Transverse colon (tissue), 4 donors: ENCODE measurements around the gene COIL. TPM values are rescaled to one million over a fixed set of nuclear protein-coding genes. Genes with fewer than 3 reads are reported as not detected.

ENCODE experiments used
- DNase-seq: peaks from one replicate; pipeline ENCODE4 v3.0.0-alpha.2; 2019
- H3K27ac ChIP-seq, 4 donors: fragments of 200-600 bp; sonication (generic); 2 replicates each; pipeline ENCODE4 v1.5.1; 2016 to 2018; ENCODE audit warnings: inconsistent platforms in 4 of 4
- H3K27me3 ChIP-seq: fragments of 200-600 bp; sonication (generic); 2 replicates; pipeline ENCODE4 v1.5.1; 2017; ENCODE audit warnings: inconsistent platforms
- H3K36me3 ChIP-seq, 4 donors: fragments of 200-600 bp; sonication (generic); 2 replicates each; pipeline ENCODE4 v1.5.1; 2017 to 2019; ENCODE audit warnings: inconsistent platforms in 4 of 4
- H3K4me1 ChIP-seq, 4 donors: fragments of 200-600 bp; sonication (generic); 2 replicates each; pipeline ENCODE4 v1.5.1; 2017 to 2020; ENCODE audit warnings: inconsistent platforms in 4 of 4
- H3K4me3 ChIP-seq, 4 donors: fragments of 200-600 bp; sonication (generic); 1 replicate in 1 of 4; 2 replicates in 3 of 4; pipeline versions ENCODE4 v1.5.1 to v1.6.1; 2017 to 2019; ENCODE audit warnings: inconsistent platforms in 4 of 4
- H3K9me3 ChIP-seq, 2 donors: fragments of 200-600 bp; sonication (generic); 2 replicates each; pipeline ENCODE4 v1.5.1; 2017 to 2019; ENCODE audit warnings: inconsistent platforms in 2 of 2
- CTCF ChIP-seq, 5 experiments: fragments of 200-600 bp in 3 of 5; fragments of 450-650 bp in 2 of 5; sonication (generic) in 3 of 5; IDR thresholded peaks; 1 replicate in 2 of 5; 2 replicates in 3 of 5; pipeline ENCODE4 v1.5.1; 2016 to 2017; ENCODE audit warnings: antibody characterized with exemption in 5 of 5, inconsistent platforms in 3 of 5, mild to moderate bottlenecking in 2 of 5, moderate library complexity in 1 of 5
- EP300 ChIP-seq: sonication (generic); formaldehyde crosslinking; IDR thresholded peaks from one replicate; pipeline ENCODE4 v1.6.1; 2017; ENCODE audit warnings: antibody characterized with exemption, low read depth
- POLR2A ChIP-seq: fragments of 450-650 bp; IDR thresholded peaks from one replicate; pipeline ENCODE4 v1.6.1; 2016; ENCODE audit warnings: antibody characterized with exemption, mild to moderate bottlenecking, moderate library complexity
- POLR2AphosphoS5 ChIP-seq, 3 donors: sonication (generic); formaldehyde crosslinking; IDR thresholded peaks; one replicate each; pipeline ENCODE4 v1.6.1; 2016; ENCODE audit warnings: antibody characterized with exemption in 3 of 3
- WGBS, 2 donors: methylation state at CpG; one replicate each; pipeline ENCODE4 v1.1.5; 2018; ENCODE audit warnings: low coverage in 1 of 2; 5-methylcytosine and 5-hydroxymethylcytosine counted together
- in situ Hi-C, 4 donors: fragments of 200-750 bp; cut with MboI; loops; one replicate each; pipeline versions ENCODE4 v1.15.0 to v1.15.1; 2017; ENCODE audit warnings: low sequenced_read_pairs in 3 of 4, low pct_ligation_motif_present in 1 of 4, low pct_unique_long_range_greater_than_20kb in 1 of 4
- intact Hi-C: fragments of 100-400 bp; cut with DNase I; formaldehyde crosslinking; loops from one replicate; pipeline ENCODE4 v1.15.1; 2023; ENCODE audit warnings: low total_unique reads
- total RNA-seq, 4 donors: library from RNA; depleted of rRNA; stranded (reverse); fragments of >200 nt; gene quantifications; one replicate each; pipeline ENCODE4 v1.1.0, GENCODE V29; 2016

The COIL gene
- total RNA-seq, 4 donors from 2014 or later, result 1.5 to 12.2 (median 8.2) TPM

- no peak overlapping the region for H3K27ac ChIP-seq
- in situ Hi-C loops, result no loop called here
- no peak for DNase-seq
- WGBS, 2 donors, result 95% methylated on average over 3 to 7 of the region's 7 CpGs
- H3K4me3 ChIP-seq, result no peak overlapping the region
- no peak for TF ChIP-seq CTCF (IDR thresholded peaks at IDR 0.05)
- TF ChIP-seq EP300, result no peak
- no peak for TF ChIP-seq POLR2A
- TF ChIP-seq POLR2AphosphoS5 (IDR thresholded peaks at IDR 0.05), result no peak
- H3K9me3 ChIP-seq, result no peaks in the 10 kb centered on the region
- H3K27me3 ChIP-seq, result no peaks in the 10 kb centered on the region
- H3K36me3 ChIP-seq, result peaks cover 0 to 49% (median 29%) of the 10 kb centered on the region in 4 donors
- peaks cover 0 to 8% (median 4%) of the 10 kb centered on the region in 4 donors for H3K4me1 ChIP-seq
- intact Hi-C loops, result no loop called here
Measured at GRCh38 chr17:56899403-56899802, 61.4 kb downstream of the COIL start.

- peaks cover 0 to 8% (median 4%) of the 10 kb centered on the region in 4 donors for H3K4me1 ChIP-seq
- intact Hi-C loops (no loop called here), in situ Hi-C loops (no loop called here)
- peak; percentile 36 for DNase-seq
- no peak overlapping the region for H3K4me3 ChIP-seq
- H3K27me3 ChIP-seq, result no peaks in the 10 kb centered on the region
- 81 to 93% methylated on average over 2 to 8 of the region's 9 CpGs for WGBS, 2 donors
- no peaks in the 10 kb centered on the region for H3K9me3 ChIP-seq
- H3K27ac ChIP-seq, result no peak overlapping the region
- TF ChIP-seq EP300 (no peak), POLR2A (no peak), POLR2AphosphoS5 (IDR thresholded peaks at IDR 0.05) (no peak)
- peaks cover 0 to 49% (median 27%) of the 10 kb centered on the region in 4 donors for H3K36me3 ChIP-seq
Measured at GRCh38 chr17:56898874-56899273, 62.0 kb downstream of the COIL start.

- no peaks in the 10 kb centered on the region for H3K27me3 ChIP-seq
- intact Hi-C loops, result no loop called here
- peaks cover 0 to 49% (median 25%) of the 10 kb centered on the region in 4 donors for H3K36me3 ChIP-seq
- H3K9me3 ChIP-seq, result no peaks in the 10 kb centered on the region
- WGBS, 2 donors, result 72 to 75% methylated on average over 4 to 14 of the region's 14 CpGs
- no peak for TF ChIP-seq CTCF (IDR thresholded peaks at IDR 0.05)
- TF ChIP-seq POLR2A, result no peak
- TF ChIP-seq POLR2AphosphoS5 (IDR thresholded peaks at IDR 0.05), result no peak
- TF ChIP-seq EP300, result no peak
- in situ Hi-C loops, result no loop called here
- peak overlapping the region; percentile 26 to 50 (median 40) for H3K27ac ChIP-seq
- peaks cover 0 to 8% (median 4%) of the 10 kb centered on the region in 4 donors for H3K4me1 ChIP-seq
- H3K4me3 ChIP-seq, result no peak overlapping the region
- peak; percentile 43 for DNase-seq
Measured at GRCh38 chr17:56897646-56898424, 63.0 kb downstream of the COIL start.

- TF ChIP-seq POLR2A (no peak), EP300 (no peak), POLR2AphosphoS5 (IDR thresholded peaks at IDR 0.05) (no peak), CTCF (IDR thresholded peaks at IDR 0.05) (no peak)
- Histone ChIP-seq H3K27me3 (no peaks in the 10 kb centered on the region), H3K36me3 (peaks cover 0 to 46% (median 22%) of the 10 kb centered on the region in 4 donors), H3K27ac (peak overlapping the region; percentile 26 to 50 (median 40)), H3K4me3 (no peak overlapping the region), H3K4me1 (peaks cover 0 to 8% (median 4%) of the 10 kb centered on the region in 4 donors), H3K9me3 (no peaks in the 10 kb centered on the region)
- in situ Hi-C loops (no loop called here), intact Hi-C loops (no loop called here)
- 55 to 73% methylated on average over 3 to 4 of the region's 4 CpGs for WGBS, 2 donors
- peak; percentile 62 for DNase-seq
Measured at GRCh38 chr17:56896968-56897359, 63.9 kb downstream of the COIL start.
